ENCODE measurements around the gene BICD2. TPM values are rescaled to one million over a fixed set of nuclear protein-coding genes. Genes with fewer than 3 reads are reported as not detected.

Gene BICD2
- total RNA-seq, 1 donor from 2014 or later = 33.8 TPM

- intact Hi-C loops (cut with DNase I) = no loop called here
- DNase-seq (ENCODE audit: missing footprints) (no peak), ATAC-seq (no peak)
Measured at GRCh38 chr9:92665836-92666235, 98.8 kb downstream of the BICD2 start.

GRCh38 chr9:92664394-92665152 lies 100.1 kb downstream of the BICD2 start:
- no peak for ATAC-seq
- no peak for DNase-seq (ENCODE audit: missing footprints)
- intact Hi-C loops (cut with DNase I) = no loop called here

- intact Hi-C loops (cut with DNase I) = no loop called here
- ATAC-seq (no peak), DNase-seq (ENCODE audit: missing footprints) (no peak)
Measured at GRCh38 chr9:92663951-92664350, 100.7 kb downstream of the BICD2 start.

- no peak for DNase-seq (ENCODE audit: missing footprints)
- intact Hi-C loops (cut with DNase I) = no loop called here
- no peak for ATAC-seq
Measured at GRCh38 chr9:92663126-92663525, 101.5 kb downstream of the BICD2 start.

GRCh38 chr9:92661743-92662142 lies 102.9 kb downstream of the BICD2 start:
- ATAC-seq = no peak
- intact Hi-C loops (cut with DNase I) = no loop called here
- DNase-seq (ENCODE audit: missing footprints) = no peak

Other genes starting within 250 kb of the BICD2 start
- 8.5 TPM for gene ECM2, start 228.8 kb downstream of the BICD2 start, total RNA-seq
- 5.9 TPM for gene IPPK, start 94.7 kb downstream of the BICD2 start, total RNA-seq
- 4.3 TPM for gene ZNF484, start 113.2 kb upstream of the BICD2 start, total RNA-seq
- gene FGD3, start 182.7 kb upstream of the BICD2 start, total RNA-seq = 3.0 TPM

All from Right ventricle myocardium inferior (tissue), 1 donor.